Right lobe of liver (tissue), 6 donors: ENCODE measurements around the gene PPIL6. TPM values are rescaled to one million over a fixed set of nuclear protein-coding genes. Genes with fewer than 3 reads are reported as not detected.

Experiments
- ATAC-seq, 4 donors: fragments of 200-7000 bp; cut with Tn5 transposase; one replicate each; pipeline ENCODE4 v1.9.1; 2020; ENCODE audit warnings: mild to moderate bottlenecking in 4 of 4, moderate library complexity in 4 of 4
- DNase-seq, 3 donors: peaks; one replicate each; pipeline ENCODE4 v3.0.0-alpha.2; 2020
- H3K27ac ChIP-seq, 3 donors: fragments of 200-600 bp; one replicate each; pipeline ENCODE4 v1.8.0; 2022
- H3K27me3 ChIP-seq, 2 donors: fragments of 200-600 bp; one replicate each; pipeline ENCODE4 v1.8.0; 2022
- H3K36me3 ChIP-seq, 4 donors: fragments of 200-600 bp; sonication (generic) in 1 of 4; one replicate each; pipeline versions ENCODE4 v1.5.1 to v1.8.0; 2017 to 2022; ENCODE audit warnings: control low read depth in 1 of 4
- H3K4me1 ChIP-seq, 4 donors: fragments of 200-600 bp; sonication (generic) in 1 of 4; one replicate each; pipeline versions ENCODE4 v1.5.1 to v1.8.0; 2017 to 2022; ENCODE audit warnings: control low read depth in 1 of 4
- H3K4me3 ChIP-seq, 3 donors: fragments of 200-600 bp; one replicate each; pipeline ENCODE4 v1.8.0; 2022
- H3K9me3 ChIP-seq, 4 donors: fragments of 200-600 bp; sonication (generic) in 1 of 4; one replicate each; pipeline versions ENCODE4 v1.5.1 to v1.8.0; 2017 to 2022; ENCODE audit warnings: control low read depth in 1 of 4
- CTCF ChIP-seq, 4 donors: fragments of 200-600 bp in 3 of 4; fragments of 450-650 bp in 1 of 4; IDR thresholded peaks; one replicate each; pipeline versions ENCODE4 v1.5.1 to v1.8.0; 2016 to 2022; ENCODE audit warnings: antibody characterized with exemption in 4 of 4, mild to moderate bottlenecking in 2 of 4
- POLR2A ChIP-seq: fragments of 450-650 bp; IDR thresholded peaks from one replicate; pipeline ENCODE4 v1.6.1; 2017; ENCODE audit warnings: antibody characterized with exemption, mild to moderate bottlenecking
- WGBS: methylation state at CpG from one replicate; pipeline ENCODE4 v1.1.6; 2018; ENCODE audit warnings: low coverage, low lambda C conversion rate; ENCODE audit not compliant: insufficient coverage; ENCODE audit errors: missing lambda C conversion rate; 5-methylcytosine and 5-hydroxymethylcytosine counted together
- intact Hi-C, 2 donors: fragments of 100-400 bp; cut with DNase I; formaldehyde crosslinking; loops; one replicate each; pipeline versions ENCODE4 v1.11.2 to v1.14.1; 2022
- total RNA-seq, 6 experiments: library from RNA; depleted of rRNA in 2 of 6; stranded (reverse); fragments of >200 nt in 2 of 6; fragmentation: NEBNext Ultra II Directional in 3 of 6; extraction: Animal tissue kit (Norgen Biotek cat#: 25700) in 3 of 6; gene quantifications; one replicate each; pipeline versions ENCODE4 v1.1.0 to v1.2.4, GENCODE V29; 2016 to 2023
- donor health status: DM: no; HTN: yes; CAD: no.
- donor health status: DM: no; HTN: no; CAD: no.
- donor health status: DM: no; HTN: no; CAD: no.
- donor health status: DM: no; HTN: yes; CAD: no.
- donor health status: DM: no; HTN: yes; CAD: no.

The PPIL6 gene
- total RNA-seq, 6 experiments from 2014 or later = 0.12 to 0.42 (median 0.33) TPM; not detected in 2

DNA sequence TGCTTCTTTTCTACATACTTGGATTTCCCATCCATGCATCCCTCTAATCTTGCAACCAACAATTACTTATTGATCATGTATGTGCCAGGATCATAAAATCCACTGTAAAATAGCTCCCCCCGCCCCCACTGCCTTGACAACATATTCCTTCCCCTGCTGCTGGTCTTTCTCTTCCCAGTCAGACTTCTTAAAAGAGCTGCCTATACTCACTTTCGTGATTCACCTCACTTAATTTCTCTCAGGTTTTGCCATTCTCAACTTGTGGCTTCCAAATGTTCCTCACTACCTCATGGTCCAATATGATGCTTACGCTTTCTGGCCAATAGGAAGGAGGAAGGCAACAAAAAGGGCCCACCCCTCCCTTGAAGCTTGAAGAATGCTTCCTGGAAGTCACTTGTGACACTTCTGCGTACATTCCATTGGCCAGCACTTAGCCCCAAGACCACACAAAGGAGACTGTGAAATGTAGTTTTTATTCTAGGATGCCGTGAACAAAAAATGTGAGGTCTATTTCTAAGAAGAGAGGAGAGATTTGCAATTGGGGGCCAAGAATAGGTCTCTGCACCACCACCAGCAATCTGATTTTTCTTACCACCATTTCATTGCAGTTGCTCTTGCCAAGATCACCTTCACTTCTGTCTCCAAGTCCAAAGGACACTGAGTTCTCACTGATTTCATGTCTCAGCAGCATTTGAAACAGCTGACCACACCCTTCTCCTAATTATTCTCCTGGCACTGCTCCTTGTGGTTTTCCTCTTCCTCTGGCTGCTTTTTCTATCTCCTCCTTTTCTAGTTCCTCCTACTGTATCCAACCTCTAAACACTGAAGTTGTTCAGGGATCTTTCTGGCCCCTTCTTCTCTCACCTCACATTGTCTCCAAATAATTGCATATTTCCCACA is 88.9 kb downstream of the PPIL6 start:
- Histone ChIP-seq H3K36me3 (peaks cover 0 to 2% (median 0%) of the 10 kb centered on the region in 4 donors), H3K27ac (no peak overlapping the region), H3K4me1 (peaks cover 0 to 11% (median 4%) of the 10 kb centered on the region in 4 donors), H3K4me3 (no peak overlapping the region), H3K27me3 (no peaks in the 10 kb centered on the region), H3K9me3 (no peaks in the 10 kb centered on the region)
- 95% methylated on average over 4 of the region's 5 CpGs for WGBS
- TF ChIP-seq POLR2A (no peak), CTCF (IDR thresholded peaks at IDR 0.05) (no peak)
- DNase-seq (no peak), ATAC-seq (no peak)
- intact Hi-C loops = no loop called here

GRCh38 chr6:109349419-109349987 is 90.9 kb downstream of the PPIL6 start:
- WGBS = 19% methylated on average over 3 of the region's 3 CpGs
- H3K4me1 ChIP-seq = peaks cover 0 to 11% (median 4%) of the 10 kb centered on the region in 4 donors
- peak overlapping the region in 1 of 3 donors; percentile 20 for H3K27ac ChIP-seq
- ATAC-seq (peak; percentile 83 to 93 (median 86)), DNase-seq (peak in 2 of 3 donors; percentile 38 to 53)
- peaks cover 0 to 2% (median 0%) of the 10 kb centered on the region in 4 donors for H3K36me3 ChIP-seq
- no peak for TF ChIP-seq CTCF (IDR thresholded peaks at IDR 0.05)
- no peak for TF ChIP-seq POLR2A
- H3K27me3 ChIP-seq = no peaks in the 10 kb centered on the region
- no peaks in the 10 kb centered on the region for H3K9me3 ChIP-seq
- H3K4me3 ChIP-seq = no peak overlapping the region
- intact Hi-C loops = no loop called here

DNA sequence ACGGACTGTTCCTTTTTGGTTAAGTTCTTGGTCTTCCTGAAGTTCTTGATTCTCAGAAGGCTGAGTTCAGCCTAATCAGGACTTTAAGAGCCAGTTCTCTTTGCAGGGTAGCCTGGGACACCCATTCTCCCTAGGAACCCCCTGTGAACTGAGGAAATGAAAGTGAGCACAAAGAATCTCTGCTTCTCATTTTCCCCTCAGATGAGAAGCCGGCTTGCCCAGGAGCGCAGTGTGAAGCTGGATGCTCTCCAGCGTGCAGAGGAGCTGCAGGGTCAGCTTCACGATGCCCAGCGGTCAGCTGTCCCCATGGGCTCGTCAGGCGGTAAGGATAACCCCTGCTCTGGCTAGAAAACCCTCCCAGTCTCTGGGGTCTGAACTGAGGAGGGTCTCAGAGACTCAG is 92.2 kb downstream of the PPIL6 start:
- Histone ChIP-seq H3K27me3 (no peaks in the 10 kb centered on the region), H3K4me1 (peaks cover 0 to 11% (median 4%) of the 10 kb centered on the region in 4 donors), H3K9me3 (no peaks in the 10 kb centered on the region), H3K4me3 (no peak overlapping the region), H3K27ac (no peak overlapping the region), H3K36me3 (no peaks in the 10 kb centered on the region)
- intact Hi-C loops = no loop called here
- DNase-seq (no peak), ATAC-seq (peak in 3 of 4 donors; percentile 4 to 17 (median 16))
- 95% methylated on average over 2 of the region's 8 CpGs for WGBS
- TF ChIP-seq POLR2A (no peak), CTCF (IDR thresholded peaks at IDR 0.05) (no peak)

DNA sequence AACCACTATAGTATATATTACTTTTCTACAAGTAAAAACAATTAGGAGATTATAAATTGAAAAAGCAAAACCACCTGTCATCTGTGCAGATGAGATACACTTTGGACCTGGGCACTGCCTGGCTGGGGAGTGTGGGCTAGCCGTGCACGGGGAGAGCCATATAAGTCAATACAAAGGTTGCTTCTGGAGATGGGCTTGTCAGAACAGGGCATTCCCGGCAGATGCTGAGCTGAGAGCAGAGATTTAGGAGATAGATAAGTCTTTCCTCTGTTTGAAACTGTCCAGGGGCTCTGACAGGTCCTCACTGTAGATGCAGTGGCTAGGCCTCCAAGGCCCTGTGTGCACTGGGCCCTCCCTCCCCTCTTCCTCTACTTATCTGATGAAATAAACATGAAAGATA is 92.6 kb downstream of the PPIL6 start:
- no peak overlapping the region for H3K27ac ChIP-seq
- WGBS = 31% methylated on average over 2 of the region's 3 CpGs
- TF ChIP-seq POLR2A (no peak), CTCF (IDR thresholded peaks at IDR 0.05) (no peak)
- no peaks in the 10 kb centered on the region for H3K9me3 ChIP-seq
- ATAC-seq (peak in 3 of 4 donors; percentile 24 to 37 (median 30)), DNase-seq (no peak)
- H3K36me3 ChIP-seq = no peaks in the 10 kb centered on the region
- no peaks in the 10 kb centered on the region for H3K27me3 ChIP-seq
- no peak overlapping the region for H3K4me3 ChIP-seq
- intact Hi-C loops = no loop called here
- H3K4me1 ChIP-seq = peaks cover 0 to 11% (median 4%) of the 10 kb centered on the region in 4 donors
